ENCODE measurements around the gene TSPAN11. TPM values are rescaled to one million over a fixed set of nuclear protein-coding genes. Genes with fewer than 3 reads are reported as not detected.

Gene TSPAN11
- total and polyA plus RNA-seq, 10 donors, result 0.26 to 4.1 (median 1.4) TPM

- H3K4me1 ChIP-seq, result no peaks in the 10 kb centered on the region
- peaks cover 0 to 42% (median 0%) of the 10 kb centered on the region in 7 donors for H3K27me3 ChIP-seq (replicated peaks in 1 of 7)
- no peaks in the 10 kb centered on the region for H3K36me3 ChIP-seq
- no peak overlapping the region for H3K27ac ChIP-seq
- H3K4me3 ChIP-seq, result no peak overlapping the region
- DNase-seq, result no peak
- TF ChIP-seq POLR2AphosphoS5 (IDR thresholded peaks at IDR 0.05), result no peak
- no peak for TF ChIP-seq CTCF (IDR thresholded peaks at IDR 0.05 in 8 of 11, conservative IDR thresholded peaks at IDR 0.05 in 3 of 11)
- no peak for TF ChIP-seq POLR2A (IDR thresholded peaks at IDR 0.05)
- intact Hi-C loops (cut with DNase I; ENCODE audit: low total_unique reads), result no loop called here
- 35 to 53% (median 43%) methylated on average over 6 of the region's 6 CpGs for WGBS, 5 donors
- H3K9me3 ChIP-seq, result no peaks in the 10 kb centered on the region
Observed at GRCh38 chr12:30880061-30880460, 46.5 kb upstream of the TSPAN11 start.

- 90 to 99% (median 96%) methylated on average over 3 of the region's 3 CpGs for WGBS, 5 donors
- TF ChIP-seq POLR2A (IDR thresholded peaks at IDR 0.05) (no peak), POLR2AphosphoS5 (IDR thresholded peaks at IDR 0.05) (no peak), CTCF (IDR thresholded peaks at IDR 0.05 in 8 of 11, conservative IDR thresholded peaks at IDR 0.05 in 3 of 11) (no peak)
- Histone ChIP-seq H3K36me3 (no peaks in the 10 kb centered on the region), H3K9me3 (peaks cover 0 to 7% (median 2%) of the 10 kb centered on the region in 8 donors), H3K27ac (no peak overlapping the region), H3K4me3 (no peak overlapping the region), H3K4me1 (no peaks in the 10 kb centered on the region), H3K27me3 (replicated peaks in 1 of 7) (peaks cover 0 to 36% (median 0%) of the 10 kb centered on the region in 7 donors)
- intact Hi-C loops (cut with DNase I; ENCODE audit: low total_unique reads), result no loop called here
- no peak for DNase-seq
Observed at GRCh38 chr12:30880813-30881212, 45.7 kb upstream of the TSPAN11 start.

GRCh38 chr12:30882706-30883105 lies 43.8 kb upstream of the TSPAN11 start:
- Histone ChIP-seq H3K4me3 (no peak overlapping the region), H3K4me1 (no peaks in the 10 kb centered on the region), H3K27me3 (replicated peaks in 1 of 7) (peaks cover 0 to 23% (median 0%) of the 10 kb centered on the region in 7 donors), H3K9me3 (peaks cover 6 to 26% (median 21%) of the 10 kb centered on the region in 8 donors), H3K27ac (no peak overlapping the region), H3K36me3 (no peaks in the 10 kb centered on the region)
- intact Hi-C loops (cut with DNase I; ENCODE audit: low total_unique reads), result no loop called here
- 65 to 88% (median 81%) methylated on average over 3 of the region's 3 CpGs for WGBS, 5 donors
- DNase-seq, result no peak
- TF ChIP-seq POLR2A (IDR thresholded peaks at IDR 0.05) (no peak), POLR2AphosphoS5 (IDR thresholded peaks at IDR 0.05) (no peak), CTCF (IDR thresholded peaks at IDR 0.05 in 8 of 11, conservative IDR thresholded peaks at IDR 0.05 in 3 of 11) (peak in 4 of 11 experiments; percentile 19 to 35 (median 26))

GRCh38 chr12:30884799-30885198 lies 41.7 kb upstream of the TSPAN11 start:
- peaks cover 0 to 12% (median 0%) of the 10 kb centered on the region in 7 donors for H3K27me3 ChIP-seq (replicated peaks in 1 of 7)
- no peak overlapping the region for H3K4me3 ChIP-seq
- no peak for DNase-seq
- intact Hi-C loops (cut with DNase I; ENCODE audit: low total_unique reads), result no loop called here
- no peaks in the 10 kb centered on the region for H3K4me1 ChIP-seq
- peaks cover 7 to 47% (median 41%) of the 10 kb centered on the region in 8 donors for H3K9me3 ChIP-seq
- H3K27ac ChIP-seq, result no peak overlapping the region
- TF ChIP-seq CTCF (IDR thresholded peaks at IDR 0.05 in 8 of 11, conservative IDR thresholded peaks at IDR 0.05 in 3 of 11), result no peak
- TF ChIP-seq POLR2AphosphoS5 (IDR thresholded peaks at IDR 0.05), result no peak
- no peak for TF ChIP-seq POLR2A (IDR thresholded peaks at IDR 0.05)
- WGBS, 5 donors, result 69 to 95% (median 90%) methylated on average over 2 of the region's 2 CpGs
- no peaks in the 10 kb centered on the region for H3K36me3 ChIP-seq

Measured in spleen (tissue), 11 donors.